HepG2 (cell line): Measurements from ENCODE around the gene RARS1. TPM values are rescaled to one million over a fixed set of nuclear protein-coding genes. Genes with fewer than 3 reads are reported as not detected.

ENCODE experiments used
- ATAC-seq: fragments of 200-7000 bp; cut with Tn5 transposase; 3 replicates; pipeline ENCODE4 v1.9.1; 2020; ENCODE audit warnings: mild to moderate bottlenecking, moderate library complexity
- BruUV-seq: library from RNA; stranded (reverse); fragments of 400-500 nt; replicated peaks from 2 replicates; lab custom pipeline; 2021; lab: Mats Ljungman, UMichigan
- CTCF ChIA-PET: fragments of 300-600 bp; formaldehyde crosslinking; extraction: SDS; loops from one replicate; lab custom pipeline; 2021; ENCODE audit warnings: low total read pairs, inconsistent platforms, low intra/inter-chr PET ratio; lab: Yijun Ruan, JAX
- POLR2A ChIA-PET: fragments of 350-600 bp; sonication (Branson Sonifier 250); formaldehyde crosslinking; loops from one replicate; lab custom pipeline; 2020; ENCODE audit warnings: antibody characterized with exemption, inconsistent platforms; lab: Yijun Ruan, JAX
- DNase-seq: peaks from one replicate; pipeline ENCODE4 v3.0.0-alpha.2; 2015; ENCODE audit warnings: low spot score
- FAIRE-seq: peaks from 3 replicates; lab custom pipeline; 2011; peaks lifted over from hg19 to GRCh38; lab: Jason Lieb, UNC
- H2AFZ ChIP-seq: one replicate; pipeline ENCODE4 v1.6.1; 2011; ENCODE audit warnings: low read length, inconsistent platforms
- H3K27ac ChIP-seq: fragments of 300-600 bp; 3 replicates; pipeline ENCODE4 v1.8.0; 2011; ENCODE audit warnings: mixed run types, mild to moderate bottlenecking, mixed read lengths, low read length, inconsistent platforms; ENCODE audit not compliant: insufficient read depth; ENCODE audit errors: extremely low read length
- H3K27me3 ChIP-seq, 2 experiments: fragments of 200-600 bp in 1 of 2; 2 replicates in 1 of 2; 3 replicates in 1 of 2; pipeline versions ENCODE4 v1.6.0 to v1.8.0; 2011; ENCODE audit warnings: low read length in 2 of 2, mild to moderate bottlenecking in 2 of 2, moderate library complexity in 2 of 2, inconsistent platforms in 1 of 2; ENCODE audit not compliant: insufficient read depth in 2 of 2, control insufficient read depth in 1 of 2
- H3K36me3 ChIP-seq, 2 experiments: fragments of 200-600 bp in 1 of 2; replicated peaks in 1 of 2; 2 replicates in 1 of 2; 3 replicates in 1 of 2; pipeline versions ENCODE4 v1.5.1 to v1.8.0; 2011; ENCODE audit warnings: low read length in 2 of 2, inconsistent platforms in 1 of 2; ENCODE audit not compliant: insufficient read depth in 2 of 2, control insufficient read depth in 1 of 2
- H3K4me1 ChIP-seq: 2 replicates; pipeline ENCODE4 v1.5.1; 2012; ENCODE audit warnings: low read length, inconsistent platforms; ENCODE audit not compliant: insufficient read depth
- H3K4me2 ChIP-seq: 2 replicates; pipeline ENCODE4 v1.6.0; 2011; ENCODE audit warnings: low read depth, low read length, inconsistent platforms
- H3K4me3 ChIP-seq, 3 experiments: fragments of 200-600 bp in 1 of 3; sonication (generic), shearing (Covaris generic) in 1 of 3; replicated peaks in 1 of 3; 2 replicates each; pipeline ENCODE4 v1.5.1; 2011 to 2016; ENCODE audit warnings: low read length in 3 of 3, inconsistent platforms in 2 of 3, low read depth in 2 of 3, mild to moderate bottlenecking in 2 of 3, control low read depth in 1 of 3, mixed read lengths in 1 of 3; ENCODE audit not compliant: insufficient read depth in 1 of 3
- H3K79me2 ChIP-seq: one replicate; pipeline ENCODE4 v1.6.1; 2011; ENCODE audit warnings: low read length, inconsistent platforms; ENCODE audit not compliant: insufficient read depth
- H3K9ac ChIP-seq: 2 replicates; pipeline ENCODE4 v1.6.0; 2011; ENCODE audit warnings: mild to moderate bottlenecking, low read depth, low read length, inconsistent platforms; ENCODE audit not compliant: insufficient read depth
- H3K9me3 ChIP-seq: 2 replicates; pipeline ENCODE4 v1.5.1; 2012; ENCODE audit warnings: mild to moderate bottlenecking, low read length
- H4K20me1 ChIP-seq: 2 replicates; pipeline ENCODE4 v1.6.0; 2011; ENCODE audit warnings: inconsistent platforms, mild to moderate bottlenecking, low read length, moderate library complexity; ENCODE audit not compliant: insufficient read depth
- HMG20B ChIP-seq: conservative IDR thresholded peaks from 2 replicates; pipeline ENCODE4 v1.6.1; 2016; ENCODE audit warnings: missing genetic modification reagents, missing compliant biosample characterization
- KDM5B ChIP-seq: sonication (generic); formaldehyde crosslinking; IDR thresholded peaks from 2 replicates; pipeline ENCODE4 v1.4.0; 2020; ENCODE audit warnings: missing genetic modification reagents, mild to moderate bottlenecking, borderline replicate concordance
- STAT5B ChIP-seq: sonication (generic); formaldehyde crosslinking; IDR thresholded peaks from 2 replicates; pipeline ENCODE4 v1.4.0; 2020; ENCODE audit warnings: missing genetic modification reagents
- TARDBP ChIP-seq: sonication (generic); formaldehyde crosslinking; IDR thresholded peaks from 2 replicates; pipeline ENCODE4 v1.8.0; 2022; ENCODE audit warnings: mild to moderate bottlenecking, missing genetic modification reagents
- ZFP62 ChIP-seq: sonication (generic); formaldehyde crosslinking; IDR thresholded peaks from 2 replicates; pipeline ENCODE4 v1.4.0; 2020; ENCODE audit warnings: missing genetic modification reagents
- ZNF484 ChIP-seq: sonication (generic); formaldehyde crosslinking; IDR thresholded peaks from 2 replicates; pipeline ENCODE4 v1.5.1; 2020; ENCODE audit warnings: mild to moderate bottlenecking, low read depth, missing genetic modification reagents, borderline replicate concordance
- ZNF552 ChIP-seq: sonication (generic); formaldehyde crosslinking; IDR thresholded peaks from 2 replicates; pipeline ENCODE4 v1.9.0; 2022; ENCODE audit warnings: missing genetic modification reagents, mild to moderate bottlenecking, borderline replicate concordance
- ZNF615 ChIP-seq: sonication (generic); formaldehyde crosslinking; IDR thresholded peaks from 2 replicates; pipeline ENCODE4 v1.5.0; 2020; ENCODE audit warnings: mild to moderate bottlenecking, missing genetic modification reagents, borderline replicate concordance
- ZNF672 ChIP-seq: sonication (generic); formaldehyde crosslinking; IDR thresholded peaks from 2 replicates; pipeline ENCODE4 v1.8.1; 2022; ENCODE audit warnings: missing genetic modification reagents
- ZNF878 ChIP-seq: sonication (generic); formaldehyde crosslinking; IDR thresholded peaks from 2 replicates; pipeline ENCODE4 v1.8.1; 2023; ENCODE audit warnings: mild to moderate bottlenecking, missing genetic modification reagents, moderate library complexity
- ZNF883 ChIP-seq: sonication (generic); formaldehyde crosslinking; IDR thresholded peaks from 2 replicates; pipeline ENCODE4 v1.5.1; 2020; ENCODE audit warnings: mild to moderate bottlenecking, missing genetic modification reagents; ENCODE audit errors: not compliant biosample characterization
- ZSCAN12 ChIP-seq: sonication (generic); formaldehyde crosslinking; IDR thresholded peaks from 2 replicates; pipeline ENCODE4 v1.9.0; 2021; ENCODE audit warnings: mild to moderate bottlenecking, missing genetic modification reagents
- ZSCAN25 ChIP-seq: sonication (generic); formaldehyde crosslinking; IDR thresholded peaks from 2 replicates; pipeline ENCODE4 v1.8.0; 2022; ENCODE audit warnings: mild to moderate bottlenecking, missing genetic modification reagents
- WGBS: methylation state at CpG from one replicate; pipeline ENCODE4 v1.1.6; 2017; ENCODE audit warnings: low lambda C conversion rate; 5-methylcytosine and 5-hydroxymethylcytosine counted together
- in situ Hi-C: cut with HindIII; loops from 2 replicates; pipeline ENCODE4 v1.10.0; 2017; ENCODE audit warnings: low pct_unique_long_range_greater_than_20kb; ENCODE audit not compliant: extremely low pct_ligation_motif_present
- intact Hi-C: fragments of 100-400 bp; cut with micrococcal nuclease; formaldehyde crosslinking; loops from one replicate; pipeline ENCODE4 v1.10.0; 2022; ENCODE audit not compliant: unreplicated experiment
- polyA plus RNA-seq, 8 experiments: library from polyadenylated mRNA; depleted of rRNA in 3 of 8; stranded (reverse) in 7 of 8; unstranded in 1 of 8; fragments of >200 nt; fragmentation: Illumina TruSeq in 4 of 8; extraction: Trizol in 4 of 8; gene quantifications; 2 replicates each; pipeline versions ENCODE4 v1.2.1 to v1.2.3, GENCODE V29; 2011 to 2016; ENCODE audit warnings: low read depth in 4 of 8, missing spikeins in 1 of 8, mixed read lengths in 1 of 8; ENCODE audit not compliant: insufficient read depth in 1 of 8
- total RNA-seq, 5 experiments: library from RNA; depleted of rRNA; stranded (reverse); fragments of >200 nt; fragmentation: Illumina TruSeq; extraction: Trizol; gene quantifications; 2 replicates each; pipeline ENCODE4 v1.2.3, GENCODE V29; 2016; ENCODE audit warnings: low read depth in 1 of 5

The RARS1 gene
- total and polyA plus RNA-seq, 2 of the 13 experiments (the other 11 are each of a cell fraction or from before 2014, with no cell fraction given), result 54.6 to 170 TPM

GRCh38 chr5:168474319-168474718 is 12.0 kb upstream of the RARS1 start:
- DNase-seq (no peak), FAIRE-seq (no peak), ATAC-seq (no peak)
- no peak for TF ChIP-seq KDM5B
- H4K20me1 ChIP-seq, result no peaks in the 10 kb centered on the region
- no peak overlapping the region for H2AFZ ChIP-seq
- H3K4me3 ChIP-seq, result no peak overlapping the region
- no peaks in the 10 kb centered on the region for H3K27me3 ChIP-seq
- H3K4me2 ChIP-seq, result no peak overlapping the region
- no peak overlapping the region for H3K9ac ChIP-seq
- no peaks in the 10 kb centered on the region for H3K9me3 ChIP-seq
- WGBS, result 91% methylated on average over 1 of the region's 1 CpG
- H3K79me2 ChIP-seq, result no peaks in the 10 kb centered on the region
- intact Hi-C loops (no loop called here), in situ Hi-C loops (no loop called here)
- peaks cover 2 to 13% of the 10 kb centered on the region in 2 experiments; a peak in 3 of 5 replicates for H3K36me3 ChIP-seq
- POLR2A ChIA-PET, result no interaction called here
- no peaks in the 10 kb centered on the region for H3K4me1 ChIP-seq
- H3K27ac ChIP-seq, result no peak overlapping the region
- CTCF ChIA-PET, result no interaction called here
- no TSS peak for BruUV-seq

GRCh38 chr5:168477060-168477459 is 9.2 kb upstream of the RARS1 start:
- CTCF ChIA-PET, result no interaction called here
- in situ Hi-C loops, result no loop called here
- no peak for FAIRE-seq

More at GRCh38 chr5:168477060-168477459, 9.2 kb upstream of the RARS1 start:
- H3K4me2 ChIP-seq, result no peak overlapping the region
- no peak overlapping the region for H3K9ac ChIP-seq
- H3K36me3 ChIP-seq, result 0 out of 5 replicates have a peak, but pooled peaks cover 0 to 2% of the 10 kb centered on the region in 2 experiments
- intact Hi-C loops, result no loop called here
- no peaks in the 10 kb centered on the region for H4K20me1 ChIP-seq
- BruUV-seq, result no TSS peak
- ATAC-seq (no peak), DNase-seq (no peak)
- no peaks in the 10 kb centered on the region for H3K27me3 ChIP-seq
- no peak for TF ChIP-seq ZNF883 (CRISPR knock-in tag)
- no peak for TF ChIP-seq ZFP62 (CRISPR knock-in tag)
- no peak for TF ChIP-seq ZSCAN25 (CRISPR knock-in tag)
- TF ChIP-seq ZNF672 (CRISPR knock-in tag), result no peak
- TF ChIP-seq ZNF878, result no peak
- TF ChIP-seq ZNF552, result no peak
- no peak for TF ChIP-seq HMG20B (CRISPR knock-in tag)
- no peak for TF ChIP-seq STAT5B
- TF ChIP-seq ZNF484 (CRISPR knock-in tag), result no peak
- TF ChIP-seq ZSCAN12 (CRISPR knock-in tag), result no peak
- TF ChIP-seq ZNF615 (CRISPR knock-in tag), result no peak
- no peak for TF ChIP-seq TARDBP (CRISPR knock-in tag)
- H2AFZ ChIP-seq, result no peak overlapping the region
- no peak overlapping the region for H3K4me3 ChIP-seq
- no peaks in the 10 kb centered on the region for H3K79me2 ChIP-seq
- WGBS, result 73% methylated on average over 7 of the region's 7 CpGs
- H3K9me3 ChIP-seq, result no peaks in the 10 kb centered on the region
- POLR2A ChIA-PET, result no interaction called here
- H3K27ac ChIP-seq, result no peak overlapping the region
- peaks cover 11% of the 10 kb centered on the region for H3K4me1 ChIP-seq
